Activated CD4-positive, alpha-beta T cell treated with anti-CD3 and anti-CD28 coated beads for 1 hour (primary cell): ENCODE data around the gene OR2F1.
"Not testable (repeated sequence)": the region's sequence is repeated elsewhere in the genome, so short reads cannot be mapped to it uniquely, and the experiment has no call there.

Source experiments
- DNase-seq: peaks from one replicate; pipeline ENCODE4 v3.0.0-alpha.2; 2020

The OR2F1 gene

GRCh38 chr7:144010821-144011220, 56.2 kb downstream of the OR2F1 start:
- DNase-seq, result not testable (repeated sequence)

GRCh38 chr7:144011458-144012230, 57.0 kb downstream of the OR2F1 start:
- DNase-seq, result no peak
